ENCODE measurements around the gene LRMDA.

The LRMDA gene

DNA sequence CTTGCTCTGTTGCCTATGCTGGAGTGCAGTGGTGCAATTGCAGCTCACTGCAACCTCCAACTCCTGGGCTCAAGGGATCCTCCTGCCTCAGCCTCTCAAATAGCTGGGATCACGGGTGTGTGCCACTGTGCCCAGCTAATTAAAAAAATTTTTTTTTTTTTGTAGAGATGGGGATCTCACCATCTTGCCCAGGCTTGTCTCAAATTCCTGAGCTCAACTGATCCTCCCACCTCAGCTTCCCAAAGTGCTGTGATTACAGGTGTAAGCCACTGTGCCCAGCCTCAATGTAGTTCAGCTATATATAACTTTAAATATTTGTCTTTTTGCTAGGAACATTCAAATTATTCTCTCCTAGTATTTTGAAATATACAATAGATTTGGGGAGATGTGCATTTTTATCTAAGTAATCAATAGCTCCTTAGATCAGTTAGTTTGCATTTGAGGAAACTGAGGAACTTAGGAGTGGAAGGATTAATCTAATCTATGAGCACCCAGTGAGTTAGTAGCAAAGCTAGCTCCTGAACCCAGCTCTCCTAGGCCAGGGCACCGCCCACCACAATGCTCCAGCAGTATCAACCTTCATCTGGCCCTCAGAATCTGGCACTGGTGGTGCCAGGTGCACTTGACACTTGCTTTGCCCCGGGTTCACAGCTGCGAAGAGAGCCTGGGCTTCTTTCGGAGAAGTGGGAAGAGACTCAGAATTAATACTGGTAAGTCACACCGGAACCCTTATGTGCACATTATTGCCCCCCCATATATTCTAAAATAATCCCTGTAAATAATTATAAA, 5.9 kb upstream of the LRMDA start:
- ATAC-seq: no peak

DNA sequence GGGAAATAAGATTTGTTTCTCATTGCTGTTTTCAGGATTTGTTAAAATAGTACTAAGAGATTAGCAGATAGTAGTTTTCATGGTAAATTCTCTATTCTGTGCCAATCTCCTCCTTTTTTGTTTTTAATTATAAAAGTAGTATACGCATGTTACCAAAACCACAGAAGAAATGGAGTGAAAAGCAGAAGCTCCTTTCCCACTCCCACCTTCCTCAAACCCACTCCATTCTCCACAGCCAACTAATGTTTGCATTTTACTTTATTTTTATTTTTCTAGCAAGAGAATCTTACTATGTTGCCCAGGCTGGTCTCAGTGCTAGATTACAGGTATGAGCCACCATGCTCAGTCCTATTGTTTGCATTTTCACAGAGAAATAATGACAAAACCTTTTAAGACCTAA, 4.5 kb upstream of the LRMDA start:
- ATAC-seq: no peak

DNA sequence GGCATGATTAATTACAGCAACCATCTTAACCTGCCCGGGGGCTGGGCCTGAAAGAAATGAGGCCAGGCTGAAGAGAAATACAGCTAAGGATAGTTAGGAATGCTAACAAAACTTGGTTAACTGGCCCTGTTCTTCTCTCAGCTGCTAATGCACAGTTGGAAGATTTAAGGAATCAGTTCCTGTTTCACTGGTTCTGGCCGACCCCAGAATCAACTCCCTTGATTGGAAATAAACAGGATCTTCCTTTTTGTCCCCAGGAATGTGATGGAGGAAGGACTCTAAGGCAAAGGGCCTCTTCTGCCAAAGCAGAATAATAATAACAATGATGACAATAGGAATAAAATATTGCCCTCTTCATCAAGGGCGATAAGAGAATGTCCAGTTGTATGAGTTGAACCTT, 3.5 kb upstream of the LRMDA start:
- no peak for ATAC-seq

DNA sequence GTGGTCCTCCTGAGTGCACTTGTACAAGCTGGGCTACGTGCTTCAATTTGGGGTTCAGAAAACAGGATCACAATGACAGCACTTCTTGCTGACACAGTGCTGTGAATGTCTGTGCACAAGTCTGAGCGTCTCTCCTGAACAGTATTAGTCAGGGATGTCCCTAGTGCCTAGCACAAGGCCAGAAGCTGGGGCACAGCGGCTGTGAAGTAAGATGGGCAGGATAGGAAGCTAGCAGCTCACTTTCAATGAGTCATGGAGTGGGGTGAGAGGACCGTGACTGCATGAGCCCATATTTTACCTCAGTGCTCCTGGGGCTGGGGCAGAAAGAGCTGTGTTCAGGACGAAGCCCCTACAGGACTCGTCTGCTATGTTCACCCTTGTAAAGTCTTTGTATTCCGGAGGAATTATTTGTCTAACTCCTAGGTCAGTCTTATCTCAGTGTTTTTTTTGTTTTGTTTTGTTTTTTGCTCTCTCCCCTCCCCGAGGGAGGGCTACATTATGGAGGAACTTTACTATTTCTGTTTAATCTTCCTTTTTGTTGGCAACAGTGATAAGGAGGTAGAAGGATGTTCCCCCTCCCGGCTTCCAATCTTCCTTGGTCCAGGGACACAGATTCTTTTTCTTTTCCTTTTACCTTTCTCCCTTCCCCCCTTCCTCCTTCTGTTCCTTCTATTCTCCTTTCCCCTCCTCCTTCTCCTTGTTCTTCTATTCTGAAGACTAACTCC, 2.8 kb upstream of the LRMDA start:
- no peak for ATAC-seq

DNA sequence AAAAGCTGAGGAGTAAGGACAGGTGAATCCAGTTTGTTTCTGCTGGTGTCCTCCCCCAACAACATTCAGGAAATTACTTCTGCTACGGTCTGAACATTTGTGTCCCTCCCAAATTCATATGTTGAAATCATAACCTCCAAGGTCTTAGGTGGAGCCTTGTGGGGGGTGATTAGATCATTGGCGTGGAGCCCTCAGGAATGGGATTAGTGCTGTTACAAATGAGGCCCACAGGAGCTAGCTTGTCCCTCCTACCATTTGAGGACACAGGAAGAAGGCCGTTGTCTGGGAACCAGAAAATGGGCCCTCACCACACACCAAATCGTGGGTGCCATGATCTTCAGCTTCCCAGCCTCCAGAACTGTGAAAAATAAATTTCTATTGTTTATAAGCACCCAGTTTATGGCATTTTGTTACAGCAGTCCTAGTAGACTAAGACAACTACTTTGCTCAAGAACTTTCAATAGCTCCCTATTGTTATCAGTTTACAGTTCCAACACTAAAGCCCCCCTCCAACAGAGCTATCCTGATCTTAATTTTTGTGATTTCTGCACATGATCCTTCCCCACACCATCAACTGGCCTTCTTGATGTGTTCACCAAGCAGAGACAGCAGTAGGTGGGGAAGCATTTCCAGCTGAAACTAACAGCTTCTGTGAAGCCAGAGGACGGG, 2.1 kb upstream of the LRMDA start:
- no peak for ATAC-seq

DNA sequence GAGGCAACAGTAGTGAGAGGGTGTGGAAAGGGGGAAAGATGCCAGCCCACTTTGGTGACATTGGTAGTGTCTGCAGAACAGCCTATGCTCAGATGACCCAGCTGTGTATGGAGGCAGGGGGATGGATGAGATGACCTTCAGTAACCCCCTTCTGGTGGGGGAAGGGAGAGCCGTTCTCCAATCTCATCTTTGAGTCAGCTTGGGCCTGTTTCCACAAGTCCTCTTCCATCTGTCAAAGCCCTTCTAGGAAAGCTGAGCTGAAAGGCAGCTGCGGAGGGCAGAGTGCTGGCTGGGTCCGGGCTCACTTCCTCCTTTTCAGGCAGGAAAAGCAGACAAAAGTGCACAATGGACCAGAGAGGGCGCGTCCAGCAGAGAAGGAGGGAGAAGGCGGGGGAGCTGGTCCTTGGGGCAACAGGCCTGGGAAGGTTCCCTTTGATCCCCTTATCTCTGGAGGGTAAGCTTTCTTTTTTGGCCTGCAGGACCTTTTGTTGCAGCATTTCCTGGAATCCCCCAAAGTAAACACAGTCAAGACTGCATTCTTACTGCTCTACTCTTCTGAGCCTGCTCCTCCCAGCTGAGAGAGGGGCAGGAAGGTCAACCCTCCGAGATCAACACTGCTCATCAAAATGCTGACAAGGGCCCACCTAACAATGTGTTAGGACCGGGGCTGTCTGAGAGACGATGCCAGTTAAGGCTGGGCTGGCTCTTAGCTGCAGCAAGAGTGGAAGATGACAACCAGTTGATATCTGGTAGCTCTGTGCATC, 1.2 kb upstream of the LRMDA start:
- no peak for ATAC-seq

DNA sequence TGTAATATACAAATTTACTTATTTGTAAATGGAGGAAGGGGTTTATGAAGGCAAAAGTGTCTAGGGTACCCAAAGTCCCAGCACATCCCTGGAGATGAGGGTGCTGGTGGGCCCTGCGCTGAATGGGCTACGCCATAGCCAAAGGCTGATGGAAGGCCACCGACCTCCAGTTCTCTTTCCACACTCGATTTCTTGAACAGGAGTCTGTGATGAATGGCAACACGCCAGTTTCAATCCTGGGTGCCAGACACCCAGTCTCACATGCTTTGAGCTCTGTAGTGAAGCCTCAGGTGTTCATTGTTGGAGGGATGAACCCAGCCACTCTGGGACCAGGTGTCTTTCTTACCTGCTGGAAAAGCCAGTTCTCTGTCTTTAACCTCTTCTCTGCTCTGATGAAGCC, 752 bp downstream of the LRMDA start:
- ATAC-seq: no peak

DNA sequence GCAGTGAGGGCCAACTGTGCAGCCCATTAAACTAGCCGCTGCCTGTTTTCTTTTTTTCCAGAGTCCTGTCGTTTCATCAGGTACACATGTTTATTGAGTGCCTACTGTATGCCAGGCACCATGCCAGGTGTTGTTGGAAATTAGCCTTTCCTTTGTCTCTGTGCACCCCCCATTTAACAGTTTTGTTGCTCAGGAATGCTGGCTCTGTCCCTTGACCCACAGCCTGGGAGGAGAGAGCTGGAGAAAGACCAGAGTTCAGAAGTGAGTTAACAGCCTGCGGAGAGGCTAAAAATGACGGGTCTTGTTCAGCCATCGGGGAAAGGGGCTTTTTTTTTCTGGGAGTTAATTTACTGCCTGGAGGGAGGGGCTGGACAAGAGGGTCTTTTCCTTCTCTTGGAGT, 1.3 kb downstream of the LRMDA start:
- ATAC-seq: no peak

DNA sequence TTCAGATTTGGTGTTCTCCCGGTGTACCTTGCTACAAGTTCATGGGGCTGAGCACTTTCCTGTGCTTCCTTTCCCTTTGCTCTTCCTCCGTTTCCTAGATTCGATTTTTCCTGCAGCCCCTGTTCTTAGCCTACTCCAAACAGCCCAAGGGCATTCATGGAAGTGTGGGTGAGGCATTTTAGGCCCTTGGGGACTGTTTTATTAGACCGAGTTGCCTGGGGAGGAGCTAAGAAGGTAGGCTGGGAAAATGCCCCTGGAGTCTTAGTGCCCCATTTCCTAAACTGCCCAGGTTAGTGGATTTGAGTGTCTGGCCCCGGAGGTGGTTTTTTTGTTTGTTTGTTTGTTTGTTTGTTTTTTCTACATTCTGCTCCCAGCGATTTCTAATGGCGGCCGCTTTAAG, 1.8 kb downstream of the LRMDA start:
- no peak for ATAC-seq

DNA sequence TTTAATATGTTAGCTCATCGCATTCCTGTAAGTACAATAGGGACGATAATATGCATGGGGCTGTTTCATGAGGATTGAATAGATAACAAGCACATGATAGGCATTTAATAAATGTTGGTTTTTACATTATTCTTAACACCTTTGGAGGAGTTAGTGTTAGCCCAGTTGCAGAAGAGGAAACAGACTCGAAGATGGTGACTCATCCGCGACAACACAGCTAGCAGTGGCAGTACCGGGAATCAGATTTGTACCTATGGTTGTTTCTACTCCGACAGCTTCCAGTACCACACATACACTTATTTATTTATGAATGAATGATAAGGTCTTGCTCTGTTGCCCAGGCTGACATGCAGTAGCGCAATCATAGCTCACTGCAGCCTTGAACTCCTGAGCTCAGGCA, 2.9 kb downstream of the LRMDA start:
- no peak for ATAC-seq

DNA sequence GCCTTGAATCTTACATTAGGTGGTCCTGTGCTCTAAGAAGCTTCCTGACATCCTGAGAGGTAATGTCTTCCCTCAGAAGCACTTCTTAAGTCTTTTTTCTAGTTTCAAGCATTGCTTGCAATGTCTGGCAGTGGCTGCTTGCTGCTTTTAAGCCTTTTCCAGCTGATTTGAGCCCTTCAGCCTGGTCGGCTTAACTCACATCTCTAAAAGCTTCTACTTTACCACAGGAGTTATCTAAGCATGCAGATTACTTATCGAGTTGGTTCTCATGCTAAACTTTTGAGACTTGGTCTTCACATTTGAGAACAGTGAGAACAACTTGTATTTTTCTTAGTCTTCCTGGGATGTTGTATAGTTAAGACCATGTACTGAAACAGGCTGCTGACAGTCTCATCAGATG, 3.9 kb downstream of the LRMDA start:
- ATAC-seq: no peak

DNA sequence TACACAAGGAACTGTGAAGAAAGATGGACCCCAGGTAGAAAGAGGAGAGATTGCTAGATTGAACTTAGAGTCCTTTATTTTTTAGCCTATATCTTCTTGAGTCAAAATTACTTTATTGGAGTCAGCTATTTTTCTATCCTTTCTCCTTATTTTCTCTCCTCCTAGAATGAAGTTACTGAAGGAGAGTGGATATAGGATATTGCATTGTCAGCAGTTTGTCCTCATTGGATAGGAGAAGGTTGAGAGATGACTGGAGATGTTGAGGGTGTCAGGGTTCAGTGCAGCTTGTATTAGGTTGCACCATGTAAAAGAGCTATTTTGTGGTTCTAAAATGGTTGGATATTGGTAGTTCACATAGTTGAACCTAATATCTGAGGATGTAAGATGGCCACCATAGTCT, 5.5 kb downstream of the LRMDA start:
- no peak for ATAC-seq

DNA sequence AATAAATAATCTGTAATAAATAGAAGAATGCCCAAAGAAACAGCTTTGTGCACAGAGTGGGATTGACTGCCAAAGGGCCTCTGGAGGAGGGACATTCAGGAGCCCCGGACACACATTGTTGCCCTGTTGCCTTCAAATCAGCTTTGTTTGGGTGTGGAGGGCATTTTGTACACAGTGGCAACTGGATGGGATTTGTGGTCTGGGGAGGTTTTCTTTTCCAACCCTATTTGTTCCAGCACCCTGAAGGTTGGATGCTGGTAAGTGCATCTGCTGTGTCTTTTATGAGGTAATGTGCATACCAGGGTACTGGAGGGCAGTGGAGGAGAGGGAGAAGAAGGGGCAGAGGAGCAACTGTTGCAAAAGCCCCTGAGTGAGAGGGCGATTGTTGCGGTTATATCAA, 6.3 kb downstream of the LRMDA start:
- no peak for ATAC-seq

DNA sequence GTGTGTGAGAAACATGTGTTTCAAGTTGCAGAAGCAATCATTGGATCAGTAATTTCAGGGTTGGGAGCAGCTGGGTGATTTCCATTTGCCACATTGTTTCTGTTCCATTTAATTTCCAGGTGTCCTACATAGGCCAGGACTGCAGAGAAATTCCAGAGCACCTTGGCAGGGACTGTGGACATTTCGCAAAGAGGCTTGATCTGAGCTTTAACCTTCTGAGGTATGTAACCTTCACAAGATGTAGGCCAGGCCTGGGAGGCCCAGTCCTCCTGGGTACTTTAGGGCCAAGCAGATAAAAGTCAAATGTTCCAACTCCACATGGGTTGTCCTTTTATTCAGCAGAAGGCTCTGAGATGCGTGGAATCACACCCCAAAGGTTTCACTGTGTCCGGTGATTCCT, 6.9 kb downstream of the LRMDA start:
- no peak for ATAC-seq

DNA sequence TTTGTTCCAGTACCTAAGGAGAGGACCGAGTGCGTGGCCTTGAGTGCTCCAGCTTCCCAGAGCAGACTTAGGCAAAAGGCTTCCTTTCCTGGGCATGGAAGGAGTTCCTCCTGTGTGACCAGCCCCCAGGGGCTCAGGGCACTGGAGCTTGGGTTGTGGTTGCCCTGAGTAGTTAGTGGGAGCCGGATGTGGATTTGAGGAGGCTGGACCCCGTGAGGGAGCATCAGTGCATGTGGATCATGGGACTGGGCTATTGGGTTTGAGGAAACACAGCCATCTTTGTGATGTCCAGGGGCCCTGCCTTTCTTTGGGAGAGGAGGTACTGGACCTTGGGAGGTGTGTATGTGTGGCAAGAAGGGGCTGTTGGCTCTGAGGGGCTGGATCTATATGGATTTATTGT, 8.4 kb downstream of the LRMDA start:
- no peak for ATAC-seq

DNA sequence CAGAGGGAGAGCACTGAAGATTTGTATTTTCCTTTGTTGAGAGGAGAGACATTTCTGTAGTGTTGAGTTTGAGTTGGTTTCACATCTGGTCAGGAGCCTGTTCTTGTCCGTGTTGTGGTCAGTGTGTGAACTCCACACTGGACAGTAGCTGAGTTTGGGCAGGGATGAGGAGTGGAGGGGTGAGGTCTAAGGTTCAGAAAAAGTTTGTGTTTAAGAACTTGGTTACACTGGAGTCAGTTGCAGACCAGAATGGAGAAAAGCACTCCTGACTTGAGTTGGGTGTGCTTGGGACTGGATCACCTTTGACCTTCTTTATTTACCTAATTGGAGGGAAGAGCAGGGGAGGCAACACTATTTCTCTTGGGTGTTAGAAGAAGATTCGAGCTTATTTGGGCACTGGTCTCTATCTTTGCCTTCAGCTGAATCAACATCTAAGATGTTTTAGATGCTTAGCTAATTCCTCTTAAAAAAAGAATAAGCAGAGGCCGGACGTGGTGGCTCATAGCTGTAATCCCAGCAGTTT, 8.9 kb downstream of the LRMDA start:
- ATAC-seq: no peak

DNA sequence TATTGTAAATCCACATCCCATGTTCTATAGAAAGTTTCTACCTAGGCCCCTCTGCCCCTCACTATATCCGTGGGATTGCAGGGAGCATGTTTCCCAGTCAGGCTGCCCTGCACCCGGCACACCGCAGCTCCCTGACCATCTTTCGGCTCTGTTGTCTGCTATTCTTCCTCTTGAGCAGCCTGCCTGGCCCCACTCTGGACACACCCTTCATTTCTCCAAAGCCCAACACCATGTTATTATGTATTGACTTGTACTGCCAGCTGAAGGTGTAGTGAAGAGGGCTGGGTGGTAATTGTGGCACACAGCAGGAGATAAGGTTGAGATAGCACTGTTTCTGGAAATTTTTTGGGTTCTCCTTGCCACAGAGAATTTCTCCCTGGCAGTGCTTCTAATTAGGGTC, 9.8 kb downstream of the LRMDA start:
- ATAC-seq: no peak

DNA sequence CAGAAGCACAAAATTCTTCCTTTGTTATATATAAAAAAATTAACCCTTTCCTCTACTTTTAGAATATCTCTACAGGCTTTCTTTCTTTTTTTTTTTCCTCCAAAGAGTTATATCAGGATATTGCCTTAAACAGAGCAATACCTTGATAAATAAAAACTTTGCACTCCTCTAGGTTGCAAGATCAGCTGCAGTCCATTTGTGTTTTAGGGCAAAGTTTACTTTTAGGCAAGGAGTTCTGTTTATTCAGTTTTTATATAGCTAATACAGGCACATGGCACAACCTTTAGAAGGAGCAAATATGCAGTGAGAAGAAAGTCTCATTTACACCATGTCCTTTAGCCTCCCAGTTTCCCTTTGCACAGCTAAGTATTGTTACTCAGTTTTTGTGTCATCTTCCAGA, 10.3 kb downstream of the LRMDA start:
- ATAC-seq: no peak

DNA sequence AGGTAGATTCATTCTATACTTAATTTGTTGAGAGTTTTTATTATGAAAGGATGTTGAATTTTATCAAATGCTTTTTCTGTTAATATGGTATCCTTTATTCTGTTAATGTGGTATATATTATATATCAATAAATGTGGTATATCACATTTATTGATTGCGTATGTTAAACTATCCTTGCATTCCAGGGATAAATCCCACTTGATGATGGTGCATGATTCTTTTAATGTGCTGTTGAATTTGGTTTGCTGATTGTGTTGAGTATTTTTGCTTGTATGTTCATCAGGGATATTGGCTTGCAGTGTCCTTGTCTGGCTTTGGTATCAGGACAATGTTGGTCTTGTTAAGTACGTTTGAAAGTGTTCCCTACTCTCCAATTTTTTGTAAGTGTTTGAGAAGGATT, 11.9 kb downstream of the LRMDA start:
- ATAC-seq: no peak

DNA sequence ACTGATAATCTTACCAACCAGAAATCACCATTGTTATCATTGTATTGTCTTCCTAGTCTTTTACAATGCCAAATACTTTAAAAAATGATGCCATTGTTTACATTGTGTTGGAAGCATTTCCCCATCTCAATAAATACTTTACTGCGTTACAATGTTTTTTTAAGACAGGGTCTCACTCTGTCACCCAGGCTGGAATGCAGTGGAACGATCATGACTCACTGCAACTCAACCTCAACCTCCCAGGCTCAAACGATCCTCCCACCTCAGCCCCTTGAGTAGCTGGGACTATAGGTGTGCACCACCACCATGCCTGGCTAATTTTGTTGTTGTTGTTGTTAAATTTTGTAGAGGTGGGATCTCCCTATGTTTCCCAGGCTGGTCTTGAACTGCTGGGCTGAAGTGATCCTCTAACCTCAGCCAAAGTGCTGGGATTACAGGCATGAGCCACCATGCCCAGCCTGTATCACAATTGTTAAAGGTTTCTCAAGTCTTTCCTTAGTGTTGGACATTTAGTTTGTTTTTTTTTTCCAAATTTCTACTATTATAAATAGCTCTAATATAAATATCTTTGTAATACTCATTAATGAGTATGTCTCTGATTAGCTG, 13.5 kb downstream of the LRMDA start:
- ATAC-seq: no peak

DNA sequence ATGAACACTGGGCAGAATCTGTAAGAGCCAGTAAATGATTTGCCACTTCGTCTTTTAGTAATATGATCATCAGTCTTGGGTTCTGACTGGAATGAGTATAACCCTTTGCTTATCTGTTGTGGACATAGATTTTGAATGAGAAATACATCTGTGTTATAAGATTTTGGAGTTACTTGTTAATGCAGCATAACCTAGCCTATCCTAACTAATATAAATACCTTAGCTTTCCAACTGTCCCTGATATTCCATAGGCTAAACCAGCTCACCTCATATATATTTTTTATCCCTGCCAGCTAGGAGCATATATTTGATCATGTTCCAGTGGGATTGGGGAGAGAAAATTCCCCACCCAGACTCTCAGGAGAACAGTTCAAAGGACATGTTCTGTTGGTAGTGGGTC, 15.1 kb downstream of the LRMDA start:
- no peak for ATAC-seq

DNA sequence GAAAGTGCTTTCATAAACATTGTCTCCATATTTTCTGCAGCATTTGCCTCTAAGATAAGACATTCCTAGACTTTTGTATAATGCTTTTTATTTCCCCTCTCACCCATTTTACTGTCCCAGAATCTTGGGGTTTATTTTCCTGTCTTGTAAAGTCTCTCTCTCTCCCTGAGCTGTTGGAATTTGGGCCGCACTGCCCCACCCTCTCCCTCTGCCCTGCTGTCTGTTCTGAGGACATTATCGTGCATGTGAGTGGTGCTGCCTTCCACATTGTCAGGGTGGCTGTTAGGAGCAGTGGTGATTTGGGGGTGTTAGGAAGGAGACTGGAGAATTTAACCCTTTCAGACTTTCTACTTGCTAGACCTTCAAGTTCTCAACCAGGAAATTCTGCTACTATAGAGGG, 16.7 kb downstream of the LRMDA start:
- no peak for ATAC-seq
